HFFc6 (cell line): ENCODE measurements around the gene ASCL3. TPM values are rescaled to one million over a fixed set of nuclear protein-coding genes. Genes with fewer than 3 reads are reported as not detected.

Experiments used
- DNase-seq: peaks from one replicate; pipeline ENCODE4 v3.0.0-alpha.2; 2018
- H3K27ac Mint-ChIP-seq: 2 replicates; pipeline ENCODE4 v1.8.0; 2020; ENCODE audit warnings: mild to moderate bottlenecking, mixed read lengths
- H3K27me3 Mint-ChIP-seq: 2 replicates; pipeline ENCODE4 v1.8.0; 2021; ENCODE audit warnings: mild to moderate bottlenecking, moderate library complexity, mixed read lengths; ENCODE audit not compliant: insufficient read depth
- H3K36me3 Mint-ChIP-seq: 2 replicates; pipeline ENCODE4 v1.8.0; 2021; ENCODE audit warnings: low read depth, mixed read lengths
- H3K4me1 Mint-ChIP-seq: 2 replicates; pipeline ENCODE4 v1.8.0; 2020; ENCODE audit warnings: low read depth, mixed read lengths
- H3K4me3 Mint-ChIP-seq: 2 replicates; pipeline ENCODE4 v1.8.0; 2020; ENCODE audit warnings: mild to moderate bottlenecking, moderate library complexity, mixed read lengths
- H3K9me3 Mint-ChIP-seq: 2 replicates; pipeline ENCODE4 v1.8.0; 2020; ENCODE audit warnings: mild to moderate bottlenecking, mixed read lengths
- CTCF ChIP-seq: fragments of 200-600 bp; sonication (generic); IDR thresholded peaks from 2 replicates; pipeline ENCODE4 v1.5.0; 2021; ENCODE audit warnings: antibody characterized with exemption, mild to moderate bottlenecking
- total RNA-seq, 6 experiments: library from RNA; stranded (reverse); fragmentation: NEBNext Ultra II Directional; extraction: Animal tissue kit (Norgen Biotek cat#: 25700); gene quantifications; 2 replicates in 1 of 6; 3 replicates in 5 of 6; pipeline ENCODE4 v1.2.3, GENCODE V29; 2021

The ASCL3 gene
- total RNA-seq, 6 experiments from 2014 or later = not detected

GRCh38 chr11:8926236-8926635 is 16.6 kb downstream of the ASCL3 start:
- H3K36me3 Mint-ChIP-seq = peaks cover 20% of the 10 kb centered on the region
- peaks cover 3% of the 10 kb centered on the region; the same call in 1 of the 2 replicates for H3K9me3 Mint-ChIP-seq
- DNase-seq = no peak
- H3K27me3 Mint-ChIP-seq = no peaks in the 10 kb centered on the region; the same call in 1 of the 2 replicates
- no peak for TF ChIP-seq CTCF
- H3K27ac Mint-ChIP-seq = no peak overlapping the region
- H3K4me3 Mint-ChIP-seq = no peak overlapping the region
- peaks cover 28% of the 10 kb centered on the region for H3K4me1 Mint-ChIP-seq

- peaks cover 22% of the 10 kb centered on the region for H3K36me3 Mint-ChIP-seq
- H3K4me3 Mint-ChIP-seq = no peak overlapping the region
- H3K4me1 Mint-ChIP-seq = peaks cover 28% of the 10 kb centered on the region
- DNase-seq = no peak
- H3K27me3 Mint-ChIP-seq = no peaks in the 10 kb centered on the region; the same call in 1 of the 2 replicates
- no peak for TF ChIP-seq CTCF
- peaks cover 3% of the 10 kb centered on the region; the same call in 1 of the 2 replicates for H3K9me3 Mint-ChIP-seq
- no peak overlapping the region for H3K27ac Mint-ChIP-seq
Observed at GRCh38 chr11:8925711-8926110, 17.1 kb downstream of the ASCL3 start.

GRCh38 chr11:8922691-8923090 is 20.1 kb downstream of the ASCL3 start:
- TF ChIP-seq CTCF = no peak
- Mint-ChIP-seq H3K4me1 (peaks cover 22% of the 10 kb centered on the region), H3K9me3 (no peaks in the 10 kb centered on the region), H3K27me3 (no peaks in the 10 kb centered on the region; the same call in 1 of the 2 replicates), H3K36me3 (peaks cover 16% of the 10 kb centered on the region), H3K4me3 (no peak overlapping the region), H3K27ac (no peak overlapping the region)
- no peak for DNase-seq

GRCh38 chr11:8917157-8917825 is 25.5 kb downstream of the ASCL3 start:
- no peaks in the 10 kb centered on the region; the same call in 1 of the 2 replicates for H3K27me3 Mint-ChIP-seq
- H3K9me3 Mint-ChIP-seq = no peaks in the 10 kb centered on the region
- peaks cover 23% of the 10 kb centered on the region for H3K36me3 Mint-ChIP-seq
- peak; percentile 70 for DNase-seq
- H3K4me3 Mint-ChIP-seq = peak overlapping the region; percentile 56
- H3K4me1 Mint-ChIP-seq = peaks cover 47% of the 10 kb centered on the region
- peak overlapping the region; percentile 71 for H3K27ac Mint-ChIP-seq
- no peak for TF ChIP-seq CTCF

- Mint-ChIP-seq H3K36me3 (peaks cover 11% of the 10 kb centered on the region), H3K9me3 (no peaks in the 10 kb centered on the region), H3K27me3 (no peaks in the 10 kb centered on the region), H3K27ac (peak overlapping the region; percentile 78; the same call in 1 of the 2 replicates), H3K4me1 (peaks cover 61% of the 10 kb centered on the region), H3K4me3 (peak overlapping the region; percentile 68)
- peak; percentile 16 for TF ChIP-seq CTCF
- DNase-seq = no peak
Observed at GRCh38 chr11:8914661-8915018, 28.2 kb downstream of the ASCL3 start.
